Measurements from ENCODE around the gene PRR20G.

DNA sequence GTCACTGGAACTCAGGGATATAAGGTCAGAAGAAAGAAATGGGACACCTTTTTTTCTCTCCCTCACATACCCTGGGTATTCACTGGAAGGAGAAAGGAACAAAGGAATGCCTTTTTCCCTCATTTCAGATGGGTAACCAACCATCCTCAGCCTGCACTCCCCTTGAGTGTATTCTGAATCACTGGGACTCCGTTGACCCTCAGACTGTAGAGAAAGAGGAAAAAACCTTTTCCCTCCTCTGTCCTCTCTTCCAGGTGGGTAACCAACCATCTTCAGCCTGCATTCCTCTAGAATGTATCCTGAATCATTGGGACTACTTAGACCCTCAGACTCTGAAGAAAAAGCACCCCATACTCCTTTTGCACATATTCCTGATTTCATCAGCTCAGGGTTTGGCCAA is 11.4 kb downstream of the PRR20G start:
- TF ChIP-seq EZH2 (IDR thresholded peaks at IDR 0.05) = no peak
- TF ChIP-seq, protein P1, sequence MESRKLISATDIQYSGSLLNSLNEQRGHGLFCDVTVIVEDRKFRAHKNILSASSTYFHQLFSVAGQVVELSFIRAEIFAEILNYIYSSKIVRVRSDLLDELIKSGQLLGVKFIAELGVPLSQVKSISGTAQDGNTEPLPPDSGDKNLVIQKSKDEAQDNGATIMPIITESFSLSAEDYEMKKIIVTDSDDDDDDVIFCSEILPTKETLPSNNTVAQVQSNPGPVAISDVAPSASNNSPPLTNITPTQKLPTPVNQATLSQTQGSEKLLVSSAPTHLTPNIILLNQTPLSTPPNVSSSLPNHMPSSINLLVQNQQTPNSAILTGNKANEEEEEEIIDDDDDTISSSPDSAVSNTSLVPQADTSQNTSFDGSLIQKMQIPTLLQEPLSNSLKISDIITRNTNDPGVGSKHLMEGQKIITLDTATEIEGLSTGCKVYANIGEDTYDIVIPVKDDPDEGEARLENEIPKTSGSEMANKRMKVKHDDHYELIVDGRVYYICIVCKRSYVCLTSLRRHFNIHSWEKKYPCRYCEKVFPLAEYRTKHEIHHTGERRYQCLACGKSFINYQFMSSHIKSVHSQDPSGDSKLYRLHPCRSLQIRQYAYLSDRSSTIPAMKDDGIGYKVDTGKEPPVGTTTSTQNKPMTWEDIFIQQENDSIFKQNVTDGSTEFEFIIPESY (IDR thresholded peaks at IDR 0.05; ENCODE audit: extremely low read depth, insufficient replicate concordance, low read length) = no peak
- no peak for TF ChIP-seq POLR2AphosphoS5 (IDR thresholded peaks at IDR 0.05; ENCODE audit: low read depth, low read length)
- TF ChIP-seq, protein P2, sequence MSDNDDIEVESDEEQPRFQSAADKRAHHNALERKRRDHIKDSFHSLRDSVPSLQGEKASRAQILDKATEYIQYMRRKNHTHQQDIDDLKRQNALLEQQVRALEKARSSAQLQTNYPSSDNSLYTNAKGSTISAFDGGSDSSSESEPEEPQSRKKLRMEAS (IDR thresholded peaks at IDR 0.05) = no peak
- no peak for TF ChIP-seq RAD21 (IDR thresholded peaks at IDR 0.05; ENCODE audit: low read depth)
